Peyer's patch (tissue), 4 donors: ENCODE results near the gene KANSL3.

Experiments
- POLR2A ChIP-seq, 2 donors: fragments of 450-650 bp; IDR thresholded peaks; one replicate each; pipeline ENCODE4 v1.5.1; 2017; ENCODE audit warnings: antibody characterized with exemption in 2 of 2, mild to moderate bottlenecking in 2 of 2, moderate library complexity in 2 of 2
- TF ChIP-seq, protein P1 (sequence below), 6 experiments: fragments of 450-650 bp in 4 of 6; fragments of 200-600 bp in 2 of 6; sonication (generic) in 1 of 6; IDR thresholded peaks; one replicate each; pipeline ENCODE4 v1.5.1; 2017 to 2019; ENCODE audit warnings: antibody characterized with exemption in 6 of 6, mild to moderate bottlenecking in 3 of 6, moderate library complexity in 1 of 6

DNA sequence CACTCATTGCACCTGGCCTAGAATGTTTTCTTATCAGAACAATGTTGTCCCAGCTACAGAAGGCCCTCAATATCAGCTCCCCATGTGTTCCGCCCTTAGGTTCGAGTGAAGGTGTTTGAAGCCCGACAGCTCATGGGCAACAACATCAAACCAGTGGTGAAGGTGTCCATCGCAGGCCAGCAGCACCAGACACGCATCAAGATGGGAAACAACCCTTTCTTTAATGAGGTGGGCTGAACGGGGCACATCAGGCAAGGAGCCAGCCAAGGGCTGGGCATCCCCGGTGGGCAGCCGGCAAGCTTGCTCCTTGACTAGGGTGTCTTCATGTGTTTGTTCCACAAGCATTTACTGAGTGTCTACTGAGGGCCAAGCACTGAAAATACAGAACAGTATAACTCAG lies 13.7 kb upstream of the KANSL3 start:
- TF ChIP-seq, protein P1, sequence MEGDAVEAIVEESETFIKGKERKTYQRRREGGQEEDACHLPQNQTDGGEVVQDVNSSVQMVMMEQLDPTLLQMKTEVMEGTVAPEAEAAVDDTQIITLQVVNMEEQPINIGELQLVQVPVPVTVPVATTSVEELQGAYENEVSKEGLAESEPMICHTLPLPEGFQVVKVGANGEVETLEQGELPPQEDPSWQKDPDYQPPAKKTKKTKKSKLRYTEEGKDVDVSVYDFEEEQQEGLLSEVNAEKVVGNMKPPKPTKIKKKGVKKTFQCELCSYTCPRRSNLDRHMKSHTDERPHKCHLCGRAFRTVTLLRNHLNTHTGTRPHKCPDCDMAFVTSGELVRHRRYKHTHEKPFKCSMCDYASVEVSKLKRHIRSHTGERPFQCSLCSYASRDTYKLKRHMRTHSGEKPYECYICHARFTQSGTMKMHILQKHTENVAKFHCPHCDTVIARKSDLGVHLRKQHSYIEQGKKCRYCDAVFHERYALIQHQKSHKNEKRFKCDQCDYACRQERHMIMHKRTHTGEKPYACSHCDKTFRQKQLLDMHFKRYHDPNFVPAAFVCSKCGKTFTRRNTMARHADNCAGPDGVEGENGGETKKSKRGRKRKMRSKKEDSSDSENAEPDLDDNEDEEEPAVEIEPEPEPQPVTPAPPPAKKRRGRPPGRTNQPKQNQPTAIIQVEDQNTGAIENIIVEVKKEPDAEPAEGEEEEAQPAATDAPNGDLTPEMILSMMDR (IDR thresholded peaks at IDR 0.05) = no peak
- no peak for TF ChIP-seq POLR2A (IDR thresholded peaks at IDR 0.05)
